Epithelial cell of prostate (primary cell): ENCODE measurements around the gene MBOAT7.
A peak's percentile ranks its signal among the peaks of the same experiment; 100 is the strongest.

Experiments used
- DNase-seq: peaks from one replicate; pipeline ENCODE4 v3.0.0-alpha.2; 2011; ENCODE audit warnings: low read depth, low spot score
- H3K27ac ChIP-seq: fragments of 450-650 bp; 2 replicates; pipeline ENCODE4 v1.5.1; 2017; ENCODE audit warnings: mild to moderate bottlenecking

The MBOAT7 gene

GRCh38 chr19:54151362-54152035, 37.9 kb downstream of the MBOAT7 start:
- DNase-seq, result no peak
- H3K27ac ChIP-seq, result no peak overlapping the region

DNA sequence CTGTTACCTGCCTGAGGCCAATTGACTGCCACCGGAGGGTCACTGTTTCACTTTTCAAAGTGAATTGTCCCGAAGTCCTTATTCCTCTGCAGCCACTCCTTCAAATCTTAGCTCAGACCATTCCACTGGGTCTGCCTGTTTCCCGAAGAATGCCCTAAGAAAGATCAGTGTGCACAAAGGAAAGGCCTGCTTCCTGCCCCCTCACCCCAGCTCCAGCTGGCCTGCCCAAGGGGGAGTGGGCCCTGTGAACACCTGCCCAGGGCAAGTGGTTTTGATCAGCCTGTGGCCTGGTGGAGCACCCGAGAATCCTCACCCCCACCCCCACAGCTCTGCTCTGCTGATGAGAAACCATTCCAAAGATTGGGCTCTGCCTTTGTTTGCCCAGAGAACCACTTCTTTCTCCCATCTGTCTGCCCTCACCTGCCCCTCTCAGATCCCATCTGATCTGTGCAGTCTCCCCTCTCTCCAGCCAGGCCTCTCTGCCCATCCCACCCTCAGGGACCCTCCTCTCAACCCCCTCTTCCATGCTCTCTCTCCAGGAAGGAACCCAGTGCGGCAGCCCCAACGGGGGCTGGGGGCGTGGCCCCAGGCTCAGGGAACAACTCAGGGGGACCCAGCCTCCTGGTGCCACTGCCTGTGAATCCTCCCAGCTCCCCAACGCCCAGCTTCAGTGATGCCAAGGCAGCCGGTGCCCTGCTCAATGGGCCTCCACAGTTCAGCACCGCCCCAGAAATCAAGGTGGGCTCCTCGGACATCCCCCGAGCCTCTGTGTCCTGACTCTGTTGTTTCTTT, 40.2 kb downstream of the MBOAT7 start:
- no peak for DNase-seq
- H3K27ac ChIP-seq, result no peak overlapping the region

DNA sequence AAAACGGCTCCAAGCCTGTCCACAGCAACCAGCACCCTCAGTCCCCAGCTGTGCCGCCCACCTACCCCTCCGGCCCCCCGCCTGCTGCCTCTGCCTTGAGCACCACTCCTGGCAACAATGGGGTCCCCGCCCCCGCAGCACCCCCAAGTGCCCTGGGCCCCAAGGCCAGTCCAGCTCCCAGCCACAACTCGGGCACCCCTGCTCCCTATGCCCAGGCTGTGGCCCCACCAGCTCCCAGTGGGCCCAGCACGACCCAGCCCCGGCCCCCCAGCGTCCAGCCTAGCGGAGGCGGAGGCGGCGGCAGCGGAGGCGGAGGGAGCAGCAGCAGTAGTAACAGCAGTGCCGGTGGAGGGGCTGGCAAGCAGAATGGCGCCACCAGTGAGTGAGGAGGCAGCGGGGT, 41.2 kb downstream of the MBOAT7 start:
- H3K27ac ChIP-seq, result no peak overlapping the region
- DNase-seq, result no peak

DNA sequence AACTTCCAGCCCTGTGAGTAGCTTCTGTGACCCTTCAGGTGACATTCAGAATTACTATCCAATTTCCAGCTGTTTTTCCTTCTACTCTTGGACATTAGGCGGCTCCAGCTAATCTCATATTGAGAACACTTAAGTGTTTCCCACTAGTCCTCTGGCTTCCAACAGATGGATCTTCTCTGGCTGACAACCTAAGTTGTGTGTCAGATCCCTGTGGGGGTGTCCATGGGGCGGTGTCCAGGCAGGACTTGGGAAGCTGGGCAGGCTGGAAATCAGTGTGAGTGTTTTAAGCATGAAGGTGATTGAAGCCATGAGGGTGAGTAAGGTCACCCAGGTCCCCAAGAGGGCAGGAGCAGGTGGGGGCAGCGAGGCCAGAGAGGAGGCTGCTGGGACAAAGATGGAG, 41.7 kb downstream of the MBOAT7 start:
- DNase-seq, result no peak
- H3K27ac ChIP-seq, result no peak overlapping the region

DNA sequence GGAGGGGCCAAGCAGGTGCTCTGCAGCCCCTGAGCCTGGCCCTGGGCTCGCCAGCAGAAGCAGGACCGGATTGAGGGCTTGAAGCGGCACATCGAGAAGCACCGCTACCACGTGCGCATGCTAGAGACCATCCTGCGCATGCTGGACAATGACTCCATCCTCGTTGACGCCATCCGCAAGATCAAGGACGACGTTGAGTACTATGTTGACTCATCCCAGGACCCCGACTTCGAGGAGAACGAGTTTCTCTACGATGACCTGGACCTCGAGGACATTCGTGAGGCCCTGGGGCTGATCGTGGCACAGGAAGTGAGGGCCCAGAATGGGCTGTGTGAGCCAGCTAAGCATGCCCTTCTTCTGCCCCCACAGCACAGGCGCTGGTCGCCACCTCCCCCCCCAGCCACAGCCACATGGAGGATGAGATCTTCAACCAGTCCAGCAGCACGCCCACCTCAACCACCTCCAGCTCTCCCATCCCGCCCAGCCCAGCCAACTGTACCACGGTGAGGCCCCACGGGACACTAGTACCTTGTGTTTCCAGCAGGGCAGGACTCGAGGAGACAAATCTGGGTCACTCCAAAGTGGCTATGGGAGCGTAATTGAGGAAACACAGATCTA, 43.7 kb downstream of the MBOAT7 start:
- no peak overlapping the region for H3K27ac ChIP-seq
- no peak for DNase-seq

- H3K27ac ChIP-seq, result no peak overlapping the region
- no peak for DNase-seq
Observed at GRCh38 chr19:54142166-54142780, 47.1 kb downstream of the MBOAT7 start.

GRCh38 chr19:54141356-54141755, 48.0 kb downstream of the MBOAT7 start:
- DNase-seq, result no peak
- H3K27ac ChIP-seq, result no peak overlapping the region

- no peak for DNase-seq
- H3K27ac ChIP-seq, result peak overlapping the region; percentile 61
Observed at GRCh38 chr19:54138489-54139256, 50.7 kb downstream of the MBOAT7 start.

GRCh38 chr19:54137699-54138488, 51.5 kb downstream of the MBOAT7 start, which contains the start of gene CNOT3:
CNOT3 (plus strand) TSS chr19:54137762; CDS start chr19:54142979, 5,217 bp downstream.
- H3K27ac ChIP-seq, result peak within 1 kb of the TSS; percentile 61
- no peak for DNase-seq

- H3K27ac ChIP-seq, result peak overlapping the region; percentile 61
- peak; percentile 100 for DNase-seq
Observed at GRCh38 chr19:54136864-54137698, 52.3 kb downstream of the MBOAT7 start.

DNA sequence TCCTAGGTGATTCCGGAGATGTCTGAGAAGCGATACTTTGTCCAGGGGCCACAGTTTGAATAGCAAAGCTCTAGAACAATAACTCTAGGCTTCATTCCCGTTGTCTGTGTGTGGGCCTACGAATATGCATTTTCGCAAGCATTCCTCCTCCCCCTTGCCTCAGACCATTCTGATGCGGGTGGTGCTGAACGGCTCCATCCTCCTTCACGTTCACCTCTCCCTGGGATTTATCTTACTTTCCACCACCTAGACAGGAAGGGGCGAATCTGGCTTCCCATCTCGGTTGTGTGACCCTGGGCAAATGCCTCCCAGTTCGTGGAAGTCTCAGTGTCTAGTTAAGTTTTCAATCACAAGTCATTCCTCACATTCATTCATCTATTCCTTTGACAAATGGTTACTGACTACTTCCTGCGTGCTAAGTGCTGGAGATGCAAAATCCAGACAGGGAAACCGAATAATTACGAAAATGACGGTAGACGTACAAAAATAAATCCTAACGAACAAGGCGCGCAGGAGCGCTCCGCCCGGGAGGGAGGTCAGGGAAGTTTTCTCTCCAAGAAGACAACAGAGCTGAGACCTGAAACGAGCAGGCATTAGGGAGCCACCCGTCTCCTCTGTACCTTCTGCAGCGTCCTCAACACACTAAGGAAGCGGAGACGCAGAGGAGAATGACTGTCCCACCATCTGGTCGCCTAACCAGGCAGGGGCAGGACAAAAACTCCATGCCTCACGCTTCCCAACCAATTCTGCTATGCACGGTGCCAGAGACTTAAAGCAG, 53.1 kb downstream of the MBOAT7 start:
- DNase-seq, result no peak
- H3K27ac ChIP-seq, result peak overlapping the region; percentile 37

GRCh38 chr19:54133957-54134590, 55.3 kb downstream of the MBOAT7 start:
- DNase-seq, result no peak
- H3K27ac ChIP-seq, result peak overlapping the region; percentile 40

DNA sequence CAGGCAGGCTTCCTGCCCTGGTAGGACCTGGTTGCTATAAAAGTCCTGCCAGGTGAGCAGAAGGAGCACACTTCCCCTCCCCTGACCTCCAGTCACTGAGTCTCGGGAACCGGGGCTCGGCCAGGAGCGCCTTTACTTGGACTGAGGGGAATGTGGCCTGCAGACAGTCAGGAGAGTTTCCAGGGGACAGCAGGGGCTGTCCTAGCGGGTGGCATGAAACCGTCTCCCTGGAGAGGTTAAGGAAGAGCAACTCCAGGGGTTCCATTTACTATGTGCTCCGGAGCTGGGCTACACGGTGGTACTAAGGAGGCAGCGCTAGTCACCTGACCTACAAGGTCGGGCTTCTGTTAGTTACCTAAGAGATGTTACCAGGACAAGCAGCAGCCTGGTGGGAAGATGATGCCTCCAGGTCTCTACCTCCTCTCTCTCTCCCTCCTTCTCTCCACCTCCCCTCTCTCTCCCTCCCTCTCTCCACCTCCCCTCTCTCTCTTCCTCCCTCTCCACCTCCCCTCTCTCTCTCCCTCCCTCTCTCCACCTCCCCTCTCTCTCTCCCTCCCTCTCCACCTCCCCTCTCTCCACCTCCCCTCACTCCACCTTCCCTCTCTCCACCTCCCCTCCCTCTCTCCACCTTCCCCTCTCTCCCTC, 55.9 kb downstream of the MBOAT7 start:
- DNase-seq, result peak; percentile 58
- no peak overlapping the region for H3K27ac ChIP-seq

- no peak overlapping the region for H3K27ac ChIP-seq
- DNase-seq, result no peak
Observed at GRCh38 chr19:54129617-54129996, 59.8 kb downstream of the MBOAT7 start.

DNA sequence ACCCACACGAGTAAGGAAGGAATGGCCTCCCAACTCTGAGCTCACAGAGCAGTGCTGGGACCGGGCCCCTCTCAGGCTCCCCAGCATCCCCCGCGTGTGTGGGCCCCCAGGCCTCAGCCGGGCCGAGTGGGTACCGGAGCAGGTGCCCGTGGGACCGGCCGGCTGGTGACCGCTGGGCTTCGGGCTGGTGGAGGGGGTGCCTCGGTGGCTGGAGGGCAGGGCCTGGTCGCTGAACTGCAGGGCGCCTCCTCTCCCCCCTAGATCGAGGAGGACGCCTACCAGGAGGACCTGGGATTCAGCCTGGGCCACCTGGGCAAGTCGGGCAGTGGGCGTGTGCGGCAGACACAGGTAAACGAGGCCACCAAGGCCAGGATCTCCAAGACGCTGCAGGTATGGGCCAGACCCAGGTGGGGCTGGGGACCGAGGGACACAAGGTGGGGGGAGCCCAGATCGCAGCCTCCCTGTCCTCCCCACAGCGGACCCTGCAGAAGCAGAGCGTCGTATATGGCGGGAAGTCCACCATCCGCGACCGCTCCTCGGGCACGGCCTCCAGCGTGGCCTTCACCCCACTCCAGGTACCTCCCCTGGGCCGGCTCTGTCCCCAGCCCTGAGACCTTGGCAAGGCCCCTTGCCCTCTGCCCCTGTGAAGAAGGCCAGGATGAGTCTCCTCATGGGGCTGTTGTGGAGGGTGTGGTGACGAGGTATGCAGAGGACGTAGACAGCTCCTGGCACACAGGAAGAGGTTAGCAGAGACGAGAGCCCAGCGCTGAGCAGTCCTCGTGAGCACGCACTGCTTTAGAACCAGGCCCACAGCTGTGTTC, 60.4 kb downstream of the MBOAT7 start:
- DNase-seq, result no peak
- no peak overlapping the region for H3K27ac ChIP-seq

DNA sequence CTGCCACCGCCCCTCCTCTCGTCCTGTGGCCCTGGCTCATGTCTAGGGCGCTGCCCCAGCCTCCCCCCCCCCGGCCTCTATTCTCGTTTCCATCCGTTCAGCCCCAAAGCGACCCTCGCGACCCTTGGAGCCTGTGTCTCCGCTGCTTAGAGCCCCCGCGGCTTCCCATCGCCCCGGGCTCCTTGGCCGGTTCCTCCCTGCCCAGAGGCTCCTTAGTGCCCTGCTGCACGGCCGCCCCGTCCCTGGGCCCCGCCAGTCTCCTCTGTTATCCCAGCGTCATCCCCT, 61.0 kb downstream of the MBOAT7 start:
- DNase-seq, result no peak
- no peak overlapping the region for H3K27ac ChIP-seq
